Activated naive CD4-positive, alpha-beta T cell treated with anti-CD3 and anti-CD28 coated beads, Interleukin-2, amount 10 ng/mL, durations not matched to agents 7 days and 5 days (primary cell): ENCODE data around the gene SPTLC2.
"Not testable (repeated sequence)": the region's sequence is repeated elsewhere in the genome, so short reads cannot be mapped to it uniquely, and the experiment has no call there.

Experiments used
- CTCF ChIA-PET: fragments of 350-600 bp; sonication (Branson Sonifier 250); formaldehyde crosslinking; loops from one replicate; lab custom pipeline; 2021; ENCODE audit warnings: antibody characterized with exemption; lab: Charles Lee
- DNase-seq: peaks from one replicate; pipeline ENCODE4 v3.0.0-alpha.2; 2020
- H3K27ac Mint-ChIP-seq: one replicate; pipeline ENCODE4 v1.8.0; 2021; ENCODE audit warnings: mild to moderate bottlenecking, moderate library complexity, mixed read lengths
- H3K27me3 Mint-ChIP-seq: one replicate; pipeline ENCODE4 v1.8.0; 2021; ENCODE audit warnings: mild to moderate bottlenecking, mixed read lengths
- H3K36me3 Mint-ChIP-seq: one replicate; pipeline ENCODE4 v1.8.0; 2021; ENCODE audit warnings: mixed read lengths
- H3K4me1 Mint-ChIP-seq: one replicate; pipeline ENCODE4 v1.8.0; 2021; ENCODE audit warnings: mixed read lengths
- H3K4me3 Mint-ChIP-seq: one replicate; pipeline ENCODE4 v1.8.0; 2021; ENCODE audit warnings: mild to moderate bottlenecking, moderate library complexity, mixed read lengths
- H3K9me3 Mint-ChIP-seq: one replicate; pipeline ENCODE4 v1.8.0; 2021; ENCODE audit warnings: mixed read lengths

The SPTLC2 gene

DNA sequence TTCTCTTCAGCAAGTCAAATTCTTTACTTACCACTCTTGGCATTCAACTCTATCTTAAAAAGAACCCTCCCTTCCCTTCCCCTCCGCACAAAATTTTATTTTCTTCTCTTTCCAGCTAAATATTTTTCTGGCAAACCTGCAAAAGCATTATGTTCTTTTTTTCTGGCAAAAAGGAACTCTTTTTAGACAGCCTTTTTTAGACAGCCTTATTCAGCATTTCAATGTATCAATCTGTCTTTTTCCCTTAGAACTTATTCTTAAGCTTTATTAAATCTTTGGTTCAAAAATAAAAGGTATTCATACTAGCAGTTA is 50.5 kb downstream of the SPTLC2 start:
- Mint-ChIP-seq H3K27me3 (no peaks in the 10 kb centered on the region), H3K27ac (no peak overlapping the region), H3K4me3 (no peak overlapping the region), H3K4me1 (no peaks in the 10 kb centered on the region), H3K36me3 (peaks cover 33% of the 10 kb centered on the region), H3K9me3 (no peaks in the 10 kb centered on the region)
- CTCF ChIA-PET, result interaction anchor here (0.7 to 1.3 kb wide), 2 partner anchors 15 to 50 kb away, joined by 3 to 6 read pairs; partner anchors contain the start of gene SPTLC2
- no peak for DNase-seq

- Mint-ChIP-seq H3K27ac (no peak overlapping the region), H3K4me1 (no peaks in the 10 kb centered on the region), H3K27me3 (no peaks in the 10 kb centered on the region), H3K4me3 (no peak overlapping the region), H3K36me3 (peaks cover 35% of the 10 kb centered on the region), H3K9me3 (no peaks in the 10 kb centered on the region)
- DNase-seq, result no peak
- CTCF ChIA-PET, result interaction anchor here (0.6 to 1.3 kb wide), 3 partner anchors 11 to 51 kb away, joined by 3 to 6 read pairs (median 4); partner anchors contain the start of gene SPTLC2
Measured at GRCh38 chr14:77565289-77565993, 51.0 kb downstream of the SPTLC2 start.

DNA sequence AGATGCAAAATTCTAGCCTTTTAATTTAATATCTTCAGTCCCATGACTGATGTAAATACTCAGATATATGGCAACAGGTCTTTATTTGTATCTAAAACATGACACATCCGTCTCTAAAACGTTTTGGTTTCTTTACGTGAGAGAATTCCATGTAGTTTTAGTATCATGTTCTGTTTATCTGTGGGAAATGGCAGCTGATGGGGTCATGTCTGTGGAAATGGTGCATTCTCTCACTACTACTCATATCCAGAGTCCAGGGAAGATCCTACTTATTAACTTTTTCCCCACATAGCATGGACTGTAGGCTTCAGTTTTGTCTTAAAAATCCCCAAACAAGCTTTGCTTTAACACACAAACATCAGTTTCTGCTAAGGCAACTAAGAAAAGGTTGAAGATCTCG is 53.8 kb downstream of the SPTLC2 start:
- CTCF ChIA-PET, result no interaction called here
- DNase-seq, result no peak
- Mint-ChIP-seq H3K4me1 (no peaks in the 10 kb centered on the region), H3K9me3 (no peaks in the 10 kb centered on the region), H3K4me3 (no peak overlapping the region), H3K27ac (no peak overlapping the region), H3K27me3 (no peaks in the 10 kb centered on the region), H3K36me3 (peaks cover 27% of the 10 kb centered on the region)

GRCh38 chr14:77561881-77562280 is 54.6 kb downstream of the SPTLC2 start:
- H3K36me3 Mint-ChIP-seq, result peaks cover 27% of the 10 kb centered on the region

GRCh38 chr14:77559381-77559780 is 57.1 kb downstream of the SPTLC2 start:
- Mint-ChIP-seq H3K4me3 (no peak overlapping the region), H3K27me3 (no peaks in the 10 kb centered on the region), H3K27ac (no peak overlapping the region), H3K9me3 (no peaks in the 10 kb centered on the region), H3K4me1 (peaks cover under 1% of the 10 kb centered on the region), H3K36me3 (peaks cover 34% of the 10 kb centered on the region)
- no peak for DNase-seq
- CTCF ChIA-PET, result no interaction called here

More at GRCh38 chr14:77561881-77562280, 54.6 kb downstream of the SPTLC2 start:
- Mint-ChIP-seq H3K27me3 (no peaks in the 10 kb centered on the region), H3K27ac (no peak overlapping the region), H3K4me1 (no peaks in the 10 kb centered on the region), H3K4me3 (no peak overlapping the region), H3K9me3 (no peaks in the 10 kb centered on the region)
- CTCF ChIA-PET, result no interaction called here
- DNase-seq, result no peak

DNA sequence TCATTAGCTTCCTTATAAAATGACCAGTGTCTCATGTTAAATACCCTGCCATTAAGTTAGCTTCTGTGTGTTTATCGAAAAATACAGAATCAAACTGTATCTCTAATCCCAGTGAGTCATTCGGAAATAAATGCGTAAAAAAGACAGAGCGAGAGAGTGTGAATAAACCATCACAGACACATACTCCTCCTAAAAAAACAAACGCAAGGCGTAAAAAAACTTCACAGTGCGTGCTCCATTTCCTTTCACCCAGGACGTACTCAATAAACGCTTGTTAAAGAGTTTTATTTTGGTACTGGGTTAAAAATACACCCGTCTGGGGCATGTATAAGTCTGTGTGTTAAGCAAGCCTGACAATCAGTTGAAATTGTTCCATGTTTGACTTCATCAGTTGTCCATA is 59.0 kb downstream of the SPTLC2 start:
- H3K27ac Mint-ChIP-seq, result no peak overlapping the region
- H3K27me3 Mint-ChIP-seq, result no peaks in the 10 kb centered on the region
- peaks cover 37% of the 10 kb centered on the region for H3K36me3 Mint-ChIP-seq
- H3K4me3 Mint-ChIP-seq, result no peak overlapping the region
- peaks cover 4% of the 10 kb centered on the region for H3K4me1 Mint-ChIP-seq
- DNase-seq, result no peak
- CTCF ChIA-PET, result no interaction called here
- no peaks in the 10 kb centered on the region for H3K9me3 Mint-ChIP-seq

DNA sequence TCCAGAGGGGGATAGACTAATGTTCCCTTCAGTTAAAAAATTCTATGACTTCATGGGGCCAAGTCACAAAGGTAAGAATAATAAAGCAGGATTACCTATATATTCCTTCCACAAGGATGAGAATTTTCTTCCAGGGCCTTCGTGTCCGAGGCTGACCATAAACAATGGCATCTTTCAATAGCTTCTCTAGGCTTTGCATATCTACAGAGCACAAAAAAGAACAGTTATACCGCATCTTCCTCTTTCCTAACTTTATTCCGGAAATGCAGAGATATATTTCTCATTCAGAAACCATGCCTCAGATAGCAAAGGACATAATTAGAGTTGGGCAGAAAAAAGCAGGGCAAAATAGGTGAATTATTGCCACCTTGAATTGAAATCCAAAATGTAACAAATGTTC is 59.5 kb downstream of the SPTLC2 start:
- CTCF ChIA-PET, result no interaction called here
- Mint-ChIP-seq H3K27ac (no peak overlapping the region), H3K36me3 (peaks cover 38% of the 10 kb centered on the region), H3K4me1 (peaks cover 4% of the 10 kb centered on the region), H3K4me3 (no peak overlapping the region), H3K9me3 (no peaks in the 10 kb centered on the region), H3K27me3 (no peaks in the 10 kb centered on the region)
- DNase-seq, result no peak

- H3K4me3 Mint-ChIP-seq, result no peak overlapping the region
- CTCF ChIA-PET, result interaction anchor here (0.6 kb wide), 1 partner anchor 10 kb away, joined by 4 read pairs; no protein-coding TSS in a partner anchor
- no peaks in the 10 kb centered on the region for H3K9me3 Mint-ChIP-seq
- H3K4me1 Mint-ChIP-seq, result peaks cover 4% of the 10 kb centered on the region
- no peaks in the 10 kb centered on the region for H3K27me3 Mint-ChIP-seq
- no peak overlapping the region for H3K27ac Mint-ChIP-seq
- no peak for DNase-seq
- H3K36me3 Mint-ChIP-seq, result peaks cover 41% of the 10 kb centered on the region
Measured at GRCh38 chr14:77554816-77555599, 61.4 kb downstream of the SPTLC2 start.

DNA sequence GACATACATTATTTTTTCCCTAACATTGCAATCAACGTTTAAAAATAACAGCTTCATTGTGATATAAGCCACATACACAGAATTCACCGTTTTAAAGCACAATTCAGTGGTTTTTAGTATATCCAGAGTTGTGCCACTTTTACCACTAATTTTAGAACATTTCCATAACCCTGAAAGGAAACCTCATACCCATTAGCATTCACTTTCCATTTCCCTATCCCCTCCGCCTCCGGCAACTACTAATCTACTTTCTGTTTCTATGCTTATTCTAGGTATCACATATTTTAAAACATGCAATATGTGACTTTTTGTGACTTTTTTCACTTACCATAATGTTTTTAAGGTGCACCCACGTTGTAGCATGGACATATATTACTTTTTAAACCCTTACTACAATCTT is 62.2 kb downstream of the SPTLC2 start:
- no peak for DNase-seq
- H3K36me3 Mint-ChIP-seq, result peaks cover 45% of the 10 kb centered on the region
- H3K27me3 Mint-ChIP-seq, result no peaks in the 10 kb centered on the region
- peaks cover 4% of the 10 kb centered on the region for H3K4me1 Mint-ChIP-seq
- no peak overlapping the region for H3K27ac Mint-ChIP-seq
- no peak overlapping the region for H3K4me3 Mint-ChIP-seq
- no peaks in the 10 kb centered on the region for H3K9me3 Mint-ChIP-seq
- CTCF ChIA-PET, result interaction anchor here (0.6 kb wide), 1 partner anchor 11 kb away, joined by 4 read pairs; no protein-coding TSS in a partner anchor

DNA sequence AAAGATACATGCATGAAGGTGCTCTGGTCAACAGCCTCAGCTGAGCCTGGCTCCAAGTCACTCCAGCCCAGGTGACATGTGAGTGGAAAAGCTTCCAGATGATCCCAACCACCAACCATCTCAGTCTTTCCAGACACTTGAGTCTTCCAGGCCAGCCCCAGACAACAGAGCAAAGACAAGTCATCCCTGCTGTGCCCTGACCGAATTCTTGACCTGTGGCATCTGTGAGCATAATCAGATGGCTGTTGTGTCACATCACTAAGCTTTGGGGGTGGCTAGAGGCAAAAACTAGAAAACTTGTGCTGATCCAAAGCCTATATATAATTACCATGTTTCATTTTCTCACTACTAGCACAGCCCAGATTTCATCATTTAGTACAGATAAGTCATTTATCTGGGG is 67.0 kb downstream of the SPTLC2 start:
- H3K36me3 Mint-ChIP-seq, result peaks cover 46% of the 10 kb centered on the region
- H3K4me3 Mint-ChIP-seq, result no peak overlapping the region
- CTCF ChIA-PET, result interaction anchor here (2.6 to 4.2 kb wide), 2 partner anchors 16 to 90 kb away, joined by 6 to 33 read pairs; no protein-coding TSS in a partner anchor
- H3K9me3 Mint-ChIP-seq, result no peaks in the 10 kb centered on the region
- no peak overlapping the region for H3K27ac Mint-ChIP-seq
- peaks cover 4% of the 10 kb centered on the region for H3K4me1 Mint-ChIP-seq
- no peaks in the 10 kb centered on the region for H3K27me3 Mint-ChIP-seq
- DNase-seq, result no peak

- no peak overlapping the region for H3K4me3 Mint-ChIP-seq
- peaks cover 9% of the 10 kb centered on the region for H3K4me1 Mint-ChIP-seq
- CTCF ChIA-PET, result no interaction called here
- H3K36me3 Mint-ChIP-seq, result peaks cover 42% of the 10 kb centered on the region
- no peaks in the 10 kb centered on the region for H3K9me3 Mint-ChIP-seq
- DNase-seq, result no peak
- H3K27me3 Mint-ChIP-seq, result no peaks in the 10 kb centered on the region
- H3K27ac Mint-ChIP-seq, result no peak overlapping the region
Measured at GRCh38 chr14:77547512-77548180, 68.8 kb downstream of the SPTLC2 start.

GRCh38 chr14:77545171-77545570 is 71.3 kb downstream of the SPTLC2 start:
- CTCF ChIA-PET, result interaction anchor here (1.0 to 1.9 kb wide), 2 partner anchors 85 to 1021 kb away, joined by 3 to 8 read pairs; no protein-coding TSS in a partner anchor
- H3K27ac Mint-ChIP-seq, H3K4me3 Mint-ChIP-seq, DNase-seq, H3K9me3 Mint-ChIP-seq, H3K27me3 Mint-ChIP-seq: not testable (repeated sequence)
- Mint-ChIP-seq H3K36me3 (peaks cover 35% of the 10 kb centered on the region), H3K4me1 (peaks cover 18% of the 10 kb centered on the region)

- H3K27me3 Mint-ChIP-seq, result no peaks in the 10 kb centered on the region
- H3K36me3 Mint-ChIP-seq, result peaks cover 30% of the 10 kb centered on the region
- H3K9me3 Mint-ChIP-seq, result no peaks in the 10 kb centered on the region
- no peak overlapping the region for H3K4me3 Mint-ChIP-seq
- H3K27ac Mint-ChIP-seq, result no peak overlapping the region
- H3K4me1 Mint-ChIP-seq, result peaks cover 18% of the 10 kb centered on the region
- DNase-seq, result no peak
- CTCF ChIA-PET, result interaction anchor here (1.0 kb wide), 1 partner anchor 85 kb away, joined by 3 read pairs; no protein-coding TSS in a partner anchor
Measured at GRCh38 chr14:77544571-77544970, 71.9 kb downstream of the SPTLC2 start.
